GM12878 (cell line): ENCODE data around the gene LRRC53. TPM values are rescaled to one million over a fixed set of nuclear protein-coding genes. Genes with fewer than 3 reads are reported as not detected.

ENCODE experiments used
- ATAC-seq: fragments of 200-7000 bp; cut with Tn5 transposase; 3 replicates; pipeline ENCODE4 v1.9.1; 2020; ENCODE audit warnings: mild to moderate bottlenecking, moderate library complexity
- BruUV-seq: library from RNA; stranded (reverse); fragments of 400-500 nt; replicated peaks from 2 replicates; lab custom pipeline; 2021; lab: Mats Ljungman, UMichigan
- CTCF ChIA-PET: fragments of 300-600 bp; sonication (Branson Sonifier 250); formaldehyde crosslinking; extraction: SDS; loops from one replicate; lab custom pipeline; 2021; ENCODE audit warnings: inconsistent platforms; lab: Yijun Ruan, JAX
- POLR2A ChIA-PET: fragments of 350-600 bp; formaldehyde crosslinking; extraction: SDS; loops from one replicate; lab custom pipeline; 2021; ENCODE audit warnings: inconsistent platforms; lab: Charles Lee
- RAD21 ChIA-PET: fragments of 300-600 bp; sonication (Branson Sonifier 250); formaldehyde crosslinking; loops from one replicate; lab custom pipeline; 2023; ENCODE audit warnings: antibody characterized with exemption; ENCODE audit not compliant: unreplicated experiment; lab: Charles Lee
- SMC1A ChIA-PET: fragments of 300-600 bp; sonication (Branson Sonifier 250); formaldehyde crosslinking; loops from one replicate; lab custom pipeline; 2023; ENCODE audit not compliant: unreplicated experiment, uncharacterized antibody; lab: Charles Lee
- DNase-seq: peaks from one replicate; pipeline ENCODE4 v3.0.0-alpha.2; 2011; ENCODE audit warnings: low read depth, low spot score
- FAIRE-seq: peaks from 3 replicates; lab custom pipeline; 2011; peaks lifted over from hg19 to GRCh38; lab: Jason Lieb, UNC
- H2AFZ ChIP-seq: 2 replicates; pipeline ENCODE4 v1.6.0; 2011; ENCODE audit warnings: low read depth, low read length, control low read depth; ENCODE audit not compliant: control insufficient read depth
- H3K27ac ChIP-seq: 2 replicates; pipeline ENCODE4 v1.5.1; 2011; ENCODE audit warnings: control low read depth; ENCODE audit not compliant: control insufficient read depth, insufficient read depth
- H3K27me3 ChIP-seq, 2 experiments: replicated peaks in 1 of 2; 2 replicates each; pipeline versions ENCODE4 v1.6.0 to v1.6.1; 2011; ENCODE audit warnings: low read length in 1 of 2; ENCODE audit not compliant: control insufficient read depth in 2 of 2, insufficient read depth in 2 of 2
- H3K36me3 ChIP-seq, 2 experiments: 2 replicates each; pipeline ENCODE4 v1.5.1; 2011; ENCODE audit warnings: low read length in 1 of 2; ENCODE audit not compliant: control insufficient read depth in 2 of 2, insufficient read depth in 2 of 2
- H3K4me1 ChIP-seq: 2 replicates; pipeline ENCODE4 v1.6.1; 2011; ENCODE audit warnings: mild to moderate bottlenecking, low read length, moderate library complexity, mixed read lengths; ENCODE audit not compliant: control insufficient read depth, insufficient read depth
- H3K4me2 ChIP-seq: 2 replicates; pipeline ENCODE4 v1.6.0; 2011; ENCODE audit warnings: control low read depth; ENCODE audit not compliant: control insufficient read depth, insufficient read depth
- H3K4me3 ChIP-seq: fragments of 200-600 bp; sonication (generic); 2 replicates; pipeline ENCODE4 v1.5.1; 2016
- H3K79me2 ChIP-seq: 2 replicates; pipeline ENCODE4 v1.6.0; 2011; ENCODE audit warnings: low read length; ENCODE audit not compliant: control insufficient read depth, insufficient read depth
- H3K9ac ChIP-seq: 2 replicates; pipeline ENCODE4 v1.8.0; 2011; ENCODE audit warnings: low read length, control low read depth, mixed read lengths; ENCODE audit not compliant: control insufficient read depth, insufficient read depth
- H3K9me3 ChIP-seq: replicated peaks from 3 replicates; pipeline ENCODE4 v1.5.1; 2011; ENCODE audit warnings: mild to moderate bottlenecking, low read length; ENCODE audit not compliant: control insufficient read depth, insufficient read depth
- H4K20me1 ChIP-seq: 2 replicates; pipeline ENCODE4 v1.6.0; 2011; ENCODE audit not compliant: control insufficient read depth, insufficient read depth
- BRCA1 ChIP-seq: IDR thresholded peaks from 2 replicates; pipeline ENCODE4 v1.6.1; 2011; ENCODE audit warnings: low read depth, low read length, improper control_type of control experiment
- GATAD2B ChIP-seq: fragments of 450-650 bp; conservative IDR thresholded peaks from 2 replicates; pipeline ENCODE4 v1.6.1; 2017; ENCODE audit warnings: low read depth, mild to moderate bottlenecking, moderate library complexity
- NFIC ChIP-seq: IDR thresholded peaks from 2 replicates; pipeline ENCODE4 v1.6.1; 2012; ENCODE audit warnings: low read depth, mild to moderate bottlenecking, inconsistent platforms, low read length, moderate library complexity
- NRF1 ChIP-seq: conservative IDR thresholded peaks from 2 replicates; pipeline ENCODE4 v1.6.1; 2011; ENCODE audit warnings: mild to moderate bottlenecking, low read depth, low read length, improper control_type of control experiment
- PAX8 ChIP-seq: fragments of 450-650 bp; IDR thresholded peaks from 2 replicates; pipeline ENCODE4 v1.6.1; 2017; ENCODE audit warnings: mild to moderate bottlenecking, moderate library complexity
- SMC3 ChIP-seq: IDR thresholded peaks from 2 replicates; pipeline ENCODE4 v1.6.1; 2011; ENCODE audit warnings: low read length, improper control_type of control experiment, borderline replicate concordance
- ZNF207 ChIP-seq: fragments of 450-650 bp; IDR thresholded peaks from 2 replicates; pipeline ENCODE4 v1.6.1; 2014; ENCODE audit warnings: antibody characterized with exemption, mild to moderate bottlenecking, borderline replicate concordance
- WGBS: methylation state at CpG from one replicate; pipeline ENCODE4 v1.1.6; 2016; ENCODE audit warnings: low lambda C conversion rate; ENCODE audit not compliant: insufficient replicate concordance, insufficient coverage; ENCODE audit errors: missing lambda C conversion rate; 5-methylcytosine and 5-hydroxymethylcytosine counted together
- in situ Hi-C: fragments of 300-500 bp; cut with MboI; formaldehyde crosslinking; loops from 9 replicates; pipeline ENCODE4 v1.14.3; 2018; ENCODE audit warnings: mixed read lengths
- intact Hi-C: fragments of 100-400 bp; cut with micrococcal nuclease; formaldehyde crosslinking; loops from one replicate; pipeline ENCODE4 v1.14.2; 2022; ENCODE audit not compliant: unreplicated experiment
- polyA plus RNA-seq, 11 experiments: library from polyadenylated mRNA; depleted of rRNA in 4 of 11; unstranded in 6 of 11; stranded (reverse) in 5 of 11; fragments of >200 nt; fragmentation: Nextera tagmentation in 4 of 11; fragmentation: Illumina TruSeq in 1 of 11; extraction: Ambion mirVana in 4 of 11; extraction: Trizol in 1 of 11; gene quantifications; 1 replicate in 1 of 11; 2 replicates in 10 of 11; pipeline versions ENCODE4 v1.2.1 to v1.2.3, GENCODE V29; 2011 to 2016; ENCODE audit warnings: inconsistent platforms in 2 of 11, missing spikeins in 2 of 11, low read depth in 1 of 11
- total RNA-seq, 4 experiments: library from RNA; depleted of rRNA in 3 of 4; stranded (reverse); fragments of >200 nt in 3 of 4; fragmentation: Illumina TruSeq in 1 of 4; extraction: Trizol in 1 of 4; gene quantifications; 2 replicates each; pipeline versions ENCODE4 v1.2.1 to v1.2.3, GENCODE V29; 2013 to 2021
- TF ChIP-seq, protein P1 (sequence below): IDR thresholded peaks from 2 replicates; pipeline ENCODE4 v1.6.1; 2012; ENCODE audit warnings: improper control_type of control experiment, low read depth, low read length; ENCODE audit not compliant: insufficient replicate concordance
- TF ChIP-seq, protein P2 (sequence below): fragments of 450-650 bp; conservative IDR thresholded peaks from 2 replicates; pipeline ENCODE4 v1.6.1; 2017; ENCODE audit warnings: mild to moderate bottlenecking, moderate library complexity
- TF ChIP-seq, protein P3 (sequence below): fragments of 450-650 bp; formaldehyde crosslinking; IDR thresholded peaks from 2 replicates; pipeline ENCODE4 v1.4.0; 2022; ENCODE audit warnings: mild to moderate bottlenecking, moderate library complexity

LRRC53 gene
- total and polyA plus RNA-seq, 10 of the 15 experiments (the other 5 are each of a cell fraction or from before 2014, with no cell fraction given): not detected

DNA sequence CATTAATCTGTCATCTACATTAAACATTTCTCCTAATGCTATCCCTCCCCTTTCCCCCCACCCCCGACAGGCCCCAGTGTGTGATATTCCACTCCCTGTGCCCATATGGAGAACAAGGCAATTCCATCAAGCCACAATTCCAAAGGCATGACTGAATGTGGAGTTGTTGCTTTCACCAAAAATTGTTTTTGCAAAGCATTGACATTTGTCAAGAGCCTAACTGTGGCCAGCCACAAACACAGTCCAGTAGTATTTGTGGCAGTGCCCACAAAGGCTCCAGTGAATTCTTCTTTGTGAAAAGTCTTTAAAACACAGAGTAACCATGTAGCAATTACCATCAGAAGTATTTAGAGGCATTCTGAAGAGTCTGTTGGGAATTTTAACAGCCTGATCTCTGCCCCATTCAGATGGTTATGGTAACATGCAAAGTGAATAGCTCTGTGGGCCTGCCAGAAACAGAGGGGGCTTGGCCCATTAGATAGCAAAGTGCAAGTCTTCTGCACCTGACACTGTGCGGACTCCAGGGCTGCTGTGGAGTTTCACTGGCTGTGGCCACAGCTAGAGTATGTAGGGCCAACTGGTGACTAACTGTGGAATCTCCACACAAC lies 11.6 kb upstream of the LRRC53 start (continued):
- TF ChIP-seq, protein P1, sequence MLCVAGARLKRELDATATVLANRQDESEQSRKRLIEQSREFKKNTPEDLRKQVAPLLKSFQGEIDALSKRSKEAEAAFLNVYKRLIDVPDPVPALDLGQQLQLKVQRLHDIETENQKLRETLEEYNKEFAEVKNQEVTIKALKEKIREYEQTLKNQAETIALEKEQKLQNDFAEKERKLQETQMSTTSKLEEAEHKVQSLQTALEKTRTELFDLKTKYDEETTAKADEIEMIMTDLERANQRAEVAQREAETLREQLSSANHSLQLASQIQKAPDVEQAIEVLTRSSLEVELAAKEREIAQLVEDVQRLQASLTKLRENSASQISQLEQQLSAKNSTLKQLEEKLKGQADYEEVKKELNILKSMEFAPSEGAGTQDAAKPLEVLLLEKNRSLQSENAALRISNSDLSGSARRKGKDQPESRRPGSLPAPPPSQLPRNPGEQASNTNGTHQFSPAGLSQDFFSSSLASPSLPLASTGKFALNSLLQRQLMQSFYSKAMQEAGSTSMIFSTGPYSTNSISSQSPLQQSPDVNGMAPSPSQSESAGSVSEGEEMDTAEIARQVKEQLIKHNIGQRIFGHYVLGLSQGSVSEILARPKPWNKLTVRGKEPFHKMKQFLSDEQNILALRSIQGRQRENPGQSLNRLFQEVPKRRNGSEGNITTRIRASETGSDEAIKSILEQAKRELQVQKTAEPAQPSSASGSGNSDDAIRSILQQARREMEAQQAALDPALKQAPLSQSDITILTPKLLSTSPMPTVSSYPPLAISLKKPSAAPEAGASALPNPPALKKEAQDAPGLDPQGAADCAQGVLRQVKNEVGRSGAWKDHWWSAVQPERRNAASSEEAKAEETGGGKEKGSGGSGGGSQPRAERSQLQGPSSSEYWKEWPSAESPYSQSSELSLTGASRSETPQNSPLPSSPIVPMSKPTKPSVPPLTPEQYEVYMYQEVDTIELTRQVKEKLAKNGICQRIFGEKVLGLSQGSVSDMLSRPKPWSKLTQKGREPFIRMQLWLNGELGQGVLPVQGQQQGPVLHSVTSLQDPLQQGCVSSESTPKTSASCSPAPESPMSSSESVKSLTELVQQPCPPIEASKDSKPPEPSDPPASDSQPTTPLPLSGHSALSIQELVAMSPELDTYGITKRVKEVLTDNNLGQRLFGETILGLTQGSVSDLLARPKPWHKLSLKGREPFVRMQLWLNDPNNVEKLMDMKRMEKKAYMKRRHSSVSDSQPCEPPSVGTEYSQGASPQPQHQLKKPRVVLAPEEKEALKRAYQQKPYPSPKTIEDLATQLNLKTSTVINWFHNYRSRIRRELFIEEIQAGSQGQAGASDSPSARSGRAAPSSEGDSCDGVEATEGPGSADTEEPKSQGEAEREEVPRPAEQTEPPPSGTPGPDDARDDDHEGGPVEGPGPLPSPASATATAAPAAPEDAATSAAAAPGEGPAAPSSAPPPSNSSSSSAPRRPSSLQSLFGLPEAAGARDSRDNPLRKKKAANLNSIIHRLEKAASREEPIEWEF: no peak

DNA sequence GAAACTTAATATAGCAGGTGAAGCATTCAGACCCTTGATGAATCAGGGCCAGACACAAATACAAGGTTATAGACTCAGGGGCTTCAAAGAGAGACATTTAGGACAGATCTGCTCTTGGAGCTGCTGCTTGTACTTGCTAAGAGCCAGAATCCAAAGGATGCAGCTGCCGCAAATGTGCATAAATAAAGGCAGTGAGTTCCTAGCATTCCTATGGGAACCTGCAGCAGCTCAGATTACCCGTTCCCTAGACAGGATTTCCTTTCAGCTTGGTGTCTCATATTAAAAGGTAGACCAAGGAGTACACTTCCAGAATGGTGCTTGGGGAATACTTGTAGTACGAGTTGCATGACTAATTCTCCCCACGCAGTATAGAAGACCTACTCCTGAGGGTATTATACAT lies 9.7 kb upstream of the LRRC53 start:
- ChIA-PET RAD21 (no interaction called here), CTCF (no interaction called here), POLR2A (no interaction called here), SMC1A (no interaction called here)
- Histone ChIP-seq H4K20me1 (no peaks in the 10 kb centered on the region), H2AFZ (no peak overlapping the region), H3K9me3 (no peaks in the 10 kb centered on the region), H3K9ac (no peak overlapping the region), H3K79me2 (no peaks in the 10 kb centered on the region), H3K27ac (no peak overlapping the region), H3K36me3 (no peaks in the 10 kb centered on the region), H3K4me1 (no peaks in the 10 kb centered on the region), H3K27me3 (no peaks in the 10 kb centered on the region; a peak in 1 of 4 replicates), H3K4me2 (no peak overlapping the region), H3K4me3 (no peak overlapping the region)
- no TSS peak for BruUV-seq
- intact Hi-C loops: no loop called here
- WGBS: 40% methylated on average over 4 of the region's 4 CpGs
- in situ Hi-C loops: no loop called here
- FAIRE-seq: no peak
- no peak for DNase-seq
- no peak for ATAC-seq
- TF ChIP-seq BRCA1: no peak
- TF ChIP-seq SMC3: no peak
- TF ChIP-seq, protein P2, sequence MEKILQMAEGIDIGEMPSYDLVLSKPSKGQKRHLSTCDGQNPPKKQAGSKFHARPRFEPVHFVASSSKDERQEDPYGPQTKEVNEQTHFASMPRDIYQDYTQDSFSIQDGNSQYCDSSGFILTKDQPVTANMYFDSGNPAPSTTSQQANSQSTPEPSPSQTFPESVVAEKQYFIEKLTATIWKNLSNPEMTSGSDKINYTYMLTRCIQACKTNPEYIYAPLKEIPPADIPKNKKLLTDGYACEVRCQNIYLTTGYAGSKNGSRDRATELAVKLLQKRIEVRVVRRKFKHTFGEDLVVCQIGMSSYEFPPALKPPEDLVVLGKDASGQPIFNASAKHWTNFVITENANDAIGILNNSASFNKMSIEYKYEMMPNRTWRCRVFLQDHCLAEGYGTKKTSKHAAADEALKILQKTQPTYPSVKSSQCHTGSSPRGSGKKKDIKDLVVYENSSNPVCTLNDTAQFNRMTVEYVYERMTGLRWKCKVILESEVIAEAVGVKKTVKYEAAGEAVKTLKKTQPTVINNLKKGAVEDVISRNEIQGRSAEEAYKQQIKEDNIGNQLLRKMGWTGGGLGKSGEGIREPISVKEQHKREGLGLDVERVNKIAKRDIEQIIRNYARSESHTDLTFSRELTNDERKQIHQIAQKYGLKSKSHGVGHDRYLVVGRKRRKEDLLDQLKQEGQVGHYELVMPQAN: no peak
- TF ChIP-seq ZNF207: no peak
- TF ChIP-seq NFIC: no peak
- TF ChIP-seq, protein P3, sequence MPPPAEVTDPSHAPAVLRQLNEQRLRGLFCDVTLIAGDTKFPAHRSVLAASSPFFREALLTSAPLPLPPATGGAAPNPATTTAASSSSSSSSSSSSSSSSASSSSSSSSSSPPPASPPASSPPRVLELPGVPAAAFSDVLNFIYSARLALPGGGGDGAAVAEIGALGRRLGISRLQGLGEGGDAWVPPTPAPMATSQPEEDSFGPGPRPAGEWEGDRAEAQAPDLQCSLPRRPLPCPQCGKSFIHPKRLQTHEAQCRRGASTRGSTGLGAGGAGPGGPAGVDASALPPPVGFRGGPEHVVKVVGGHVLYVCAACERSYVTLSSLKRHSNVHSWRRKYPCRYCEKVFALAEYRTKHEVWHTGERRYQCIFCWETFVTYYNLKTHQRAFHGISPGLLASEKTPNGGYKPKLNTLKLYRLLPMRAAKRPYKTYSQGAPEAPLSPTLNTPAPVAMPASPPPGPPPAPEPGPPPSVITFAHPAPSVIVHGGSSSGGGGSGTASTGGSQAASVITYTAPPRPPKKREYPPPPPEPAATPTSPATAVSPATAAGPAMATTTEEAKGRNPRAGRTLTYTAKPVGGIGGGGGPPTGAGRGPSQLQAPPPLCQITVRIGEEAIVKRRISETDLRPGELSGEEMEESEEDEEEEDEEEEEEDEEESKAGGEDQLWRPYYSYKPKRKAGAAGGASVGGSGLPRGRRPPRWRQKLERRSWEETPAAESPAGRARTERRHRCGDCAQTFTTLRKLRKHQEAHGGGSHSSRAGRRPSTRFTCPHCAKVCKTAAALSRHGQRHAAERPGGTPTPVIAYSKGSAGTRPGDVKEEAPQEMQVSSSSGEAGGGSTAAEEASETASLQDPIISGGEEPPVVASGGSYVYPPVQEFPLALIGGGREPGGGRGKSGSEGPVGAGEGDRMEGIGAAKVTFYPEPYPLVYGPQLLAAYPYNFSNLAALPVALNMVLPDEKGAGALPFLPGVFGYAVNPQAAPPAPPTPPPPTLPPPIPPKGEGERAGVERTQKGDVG (CRISPR knock-in tag): no peak
- no peak for TF ChIP-seq NRF1
- no peak for TF ChIP-seq GATAD2B
- no peak for TF ChIP-seq PAX8
